Measurements from ENCODE around the gene SLAMF9. TPM values are rescaled to one million over a fixed set of nuclear protein-coding genes. Genes with fewer than 3 reads are reported as not detected.

The SLAMF9 gene
- total and polyA plus RNA-seq, 3 experiments from 2014 or later, result not detected

DNA sequence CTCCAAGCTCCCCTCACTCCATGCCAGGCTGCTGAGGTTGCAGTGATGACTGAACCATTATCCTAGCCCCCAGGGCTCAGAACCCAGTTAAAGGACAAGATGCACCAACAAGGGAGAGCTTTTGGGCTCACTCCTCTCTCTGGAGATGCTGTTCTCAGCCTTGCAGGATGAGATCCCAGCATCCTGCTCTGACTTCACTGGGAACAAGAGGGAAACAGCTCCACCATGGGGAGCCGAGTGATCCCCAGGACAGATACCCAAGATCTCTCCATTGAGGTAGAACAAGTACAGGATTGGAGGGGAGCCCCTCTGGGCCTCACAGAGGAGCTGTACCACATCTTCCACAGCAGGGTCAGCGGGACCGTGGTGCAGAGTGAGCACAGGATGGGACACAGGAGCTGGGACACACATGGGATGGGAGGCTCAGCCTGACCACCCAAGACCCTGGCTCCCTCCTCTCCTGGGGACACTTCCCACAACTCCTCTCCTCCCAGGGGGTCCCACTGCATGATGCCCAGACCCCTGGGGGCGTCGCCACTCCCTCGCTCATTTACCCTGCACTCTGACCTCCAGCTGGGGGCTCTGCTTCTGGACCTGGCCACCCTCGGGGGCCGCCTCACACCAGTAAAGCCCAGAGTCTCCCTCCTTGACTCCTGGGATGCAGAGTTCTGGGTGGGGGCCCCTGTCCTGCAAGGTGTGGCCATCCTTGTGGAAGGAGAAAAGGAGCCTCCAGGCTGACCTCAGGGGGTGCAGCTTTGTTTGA lies 18.6 kb upstream of the SLAMF9 start:
- POLR2A ChIA-PET, result no interaction called here

GRCh38 chr1:159970932-159971342 lies 16.9 kb upstream of the SLAMF9 start:
- Mint-ChIP-seq H3K4me1 (no peaks in the 10 kb centered on the region), H3K27me3 (peaks cover 19 to 52% of the 10 kb centered on the region in 2 donors), H3K9me3 (peaks cover 0 to 1% (median 0%) of the 10 kb centered on the region in 5 donors), H3K4me3 (no peak overlapping the region), H3K27ac (no peak overlapping the region), H3K36me3 (no peaks in the 10 kb centered on the region)
- POLR2A ChIA-PET, result no interaction called here
- H3K27me3 ChIP-seq (ENCODE audit: insufficient read depth, low read length, poor library complexity, severe bottlenecking), result peaks cover 9% of the 10 kb centered on the region
- no peak overlapping the region for H3K27ac ChIP-seq (ENCODE audit: low read depth, low read length)
- H3K9me3 ChIP-seq (ENCODE audit: low read length), result no peaks in the 10 kb centered on the region
- DNase-seq, result no peak
- no peaks in the 10 kb centered on the region for H3K36me3 ChIP-seq (ENCODE audit: insufficient read depth, low read length)
- CTCF ChIA-PET, result no interaction called here
- H3K4me3 ChIP-seq (ENCODE audit: low read length), result no peak overlapping the region
- no peaks in the 10 kb centered on the region for H3K4me1 ChIP-seq (ENCODE audit: insufficient read depth, low read length)

More for the DNA sequence above, 18.6 kb upstream of the SLAMF9 start:
- no peak for DNase-seq
- no peak overlapping the region for H3K27ac ChIP-seq (ENCODE audit: low read depth, low read length)
- H3K4me3 ChIP-seq (ENCODE audit: low read length), result no peak overlapping the region
- H3K9me3 ChIP-seq (ENCODE audit: low read length), result no peaks in the 10 kb centered on the region
- H3K4me1 Mint-ChIP-seq, result no peaks in the 10 kb centered on the region
- CTCF ChIA-PET, result interaction anchor here (1.6 kb wide), 1 partner anchor 36 kb away, joined by 3 read pairs; no protein-coding TSS in a partner anchor
- no peak overlapping the region for H3K4me3 Mint-ChIP-seq
- H3K36me3 ChIP-seq (ENCODE audit: insufficient read depth, low read length), result no peaks in the 10 kb centered on the region
- H3K4me1 ChIP-seq (ENCODE audit: insufficient read depth, low read length), result no peaks in the 10 kb centered on the region
- peaks cover 14 to 44% of the 10 kb centered on the region in 2 donors for H3K27me3 Mint-ChIP-seq
- H3K27me3 ChIP-seq (ENCODE audit: insufficient read depth, low read length, poor library complexity, severe bottlenecking), result peaks cover 9% of the 10 kb centered on the region
- H3K9me3 Mint-ChIP-seq, result peaks cover 0 to 1% (median 0%) of the 10 kb centered on the region in 5 donors
- H3K36me3 Mint-ChIP-seq, result no peaks in the 10 kb centered on the region
- H3K27ac Mint-ChIP-seq, result no peak overlapping the region

GRCh38 chr1:159968901-159969300 lies 14.9 kb upstream of the SLAMF9 start:
- Mint-ChIP-seq H3K9me3 (peaks cover 0 to 1% (median 0%) of the 10 kb centered on the region in 5 donors), H3K4me3 (no peak overlapping the region), H3K36me3 (no peaks in the 10 kb centered on the region), H3K4me1 (no peaks in the 10 kb centered on the region), H3K27ac (no peak overlapping the region), H3K27me3 (peaks cover 20 to 59% of the 10 kb centered on the region in 2 donors)
- Histone ChIP-seq H3K9me3 (ENCODE audit: low read length) (no peaks in the 10 kb centered on the region), H3K36me3 (ENCODE audit: insufficient read depth, low read length) (no peaks in the 10 kb centered on the region), H3K4me1 (ENCODE audit: insufficient read depth, low read length) (no peaks in the 10 kb centered on the region), H3K27me3 (ENCODE audit: insufficient read depth, low read length, poor library complexity, severe bottlenecking) (peaks cover 9% of the 10 kb centered on the region), H3K27ac (ENCODE audit: low read depth, low read length) (no peak overlapping the region), H3K4me3 (ENCODE audit: low read length) (no peak overlapping the region)
- no peak for DNase-seq
- CTCF ChIA-PET, result no interaction called here
- POLR2A ChIA-PET, result no interaction called here

DNA sequence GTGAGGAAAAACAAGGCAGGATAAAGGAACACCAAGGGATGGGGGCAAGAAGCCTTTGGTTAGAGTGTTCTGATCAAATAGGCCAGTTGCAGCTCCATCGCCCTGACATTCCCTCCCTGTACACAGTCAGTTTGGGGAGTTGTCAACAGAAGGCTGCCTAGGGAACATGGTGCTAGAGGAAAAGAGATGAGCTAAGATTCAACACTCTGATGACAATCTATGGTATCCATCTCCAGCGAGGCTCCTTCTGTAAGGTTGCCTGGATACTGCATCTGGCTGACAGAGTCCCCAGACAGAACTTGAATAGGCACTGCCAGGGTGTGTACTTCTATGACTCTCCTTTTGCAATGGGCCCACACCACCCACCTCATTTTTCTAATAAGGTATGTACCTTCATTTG lies 11.2 kb upstream of the SLAMF9 start:
- H3K9me3 Mint-ChIP-seq, result peaks cover 0 to 1% (median 0%) of the 10 kb centered on the region in 5 donors
- H3K4me3 Mint-ChIP-seq, result no peak overlapping the region

GRCh38 chr1:159964144-159964543 lies 10.1 kb upstream of the SLAMF9 start:
- CTCF ChIA-PET, result interaction anchor here (1.2 kb wide), 1 partner anchor 43 kb away, joined by 3 read pairs; no protein-coding TSS in a partner anchor
- Mint-ChIP-seq H3K4me1 (no peaks in the 10 kb centered on the region), H3K9me3 (peaks cover 0 to 1% (median 0%) of the 10 kb centered on the region in 5 donors), H3K4me3 (no peak overlapping the region), H3K36me3 (no peaks in the 10 kb centered on the region), H3K27ac (no peak overlapping the region), H3K27me3 (peaks cover 21 to 50% of the 10 kb centered on the region in 2 donors)
- Histone ChIP-seq H3K27me3 (ENCODE audit: insufficient read depth, low read length, poor library complexity, severe bottlenecking) (no peaks in the 10 kb centered on the region), H3K4me1 (ENCODE audit: insufficient read depth, low read length) (no peaks in the 10 kb centered on the region), H3K36me3 (ENCODE audit: insufficient read depth, low read length) (no peaks in the 10 kb centered on the region), H3K4me3 (ENCODE audit: low read length) (no peak overlapping the region), H3K9me3 (ENCODE audit: low read length) (no peaks in the 10 kb centered on the region), H3K27ac (ENCODE audit: low read depth, low read length) (no peak overlapping the region)
- POLR2A ChIA-PET, result no interaction called here
- no peak for DNase-seq

More for the DNA sequence above, 11.2 kb upstream of the SLAMF9 start:
- H3K36me3 ChIP-seq (ENCODE audit: insufficient read depth, low read length), result no peaks in the 10 kb centered on the region
- no peaks in the 10 kb centered on the region for H3K9me3 ChIP-seq (ENCODE audit: low read length)
- H3K36me3 Mint-ChIP-seq, result no peaks in the 10 kb centered on the region
- no peaks in the 10 kb centered on the region for H3K4me1 Mint-ChIP-seq
- H3K27me3 ChIP-seq (ENCODE audit: insufficient read depth, low read length, poor library complexity, severe bottlenecking), result no peaks in the 10 kb centered on the region
- no peak overlapping the region for H3K27ac Mint-ChIP-seq
- peaks cover 21 to 52% of the 10 kb centered on the region in 2 donors for H3K27me3 Mint-ChIP-seq
- ChIA-PET POLR2A (no interaction called here), CTCF (interaction anchor here (0.7 kb wide), 1 partner anchor 42 kb away, joined by 3 read pairs; no protein-coding TSS in a partner anchor)
- no peaks in the 10 kb centered on the region for H3K4me1 ChIP-seq (ENCODE audit: insufficient read depth, low read length)
- H3K27ac ChIP-seq (ENCODE audit: low read depth, low read length), result no peak overlapping the region
- H3K4me3 ChIP-seq (ENCODE audit: low read length), result no peak overlapping the region
- no peak for DNase-seq

DNA sequence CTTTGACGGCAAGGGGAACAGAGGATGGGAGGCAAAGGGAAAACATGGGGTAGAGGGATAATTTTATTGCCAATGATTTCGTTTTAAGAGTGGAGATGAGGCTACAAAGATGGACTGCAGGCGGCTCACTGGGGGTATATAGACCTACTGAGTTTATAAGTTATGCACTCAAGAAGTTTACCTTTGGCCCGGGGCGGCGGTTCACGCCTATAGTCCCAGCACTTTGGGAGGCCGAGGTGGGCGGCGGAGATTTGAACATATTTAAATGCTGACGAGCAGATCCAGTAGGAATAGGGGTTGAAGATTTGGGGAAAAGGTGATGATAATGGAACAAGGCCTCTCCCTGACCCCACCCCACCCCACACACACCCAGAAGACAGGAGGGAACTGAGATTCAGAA lies 8.1 kb upstream of the SLAMF9 start:
- Histone ChIP-seq H3K27ac (ENCODE audit: low read depth, low read length) (no peak overlapping the region), H3K36me3 (ENCODE audit: insufficient read depth, low read length) (no peaks in the 10 kb centered on the region), H3K27me3 (ENCODE audit: insufficient read depth, low read length, poor library complexity, severe bottlenecking) (no peaks in the 10 kb centered on the region), H3K4me1 (ENCODE audit: insufficient read depth, low read length) (no peaks in the 10 kb centered on the region), H3K9me3 (ENCODE audit: low read length) (no peaks in the 10 kb centered on the region), H3K4me3 (ENCODE audit: low read length) (no peak overlapping the region)
- ChIA-PET POLR2A (no interaction called here), CTCF (no interaction called here)
- Mint-ChIP-seq H3K4me1 (no peaks in the 10 kb centered on the region), H3K4me3 (no peak overlapping the region), H3K27ac (no peak overlapping the region), H3K27me3 (peaks cover 9 to 33% of the 10 kb centered on the region in 2 donors), H3K9me3 (no peaks in the 10 kb centered on the region), H3K36me3 (no peaks in the 10 kb centered on the region)
- DNase-seq, result no peak

- H3K9me3 ChIP-seq (ENCODE audit: low read length), result no peaks in the 10 kb centered on the region
- no peak overlapping the region for H3K27ac ChIP-seq (ENCODE audit: low read depth, low read length)
- Mint-ChIP-seq H3K4me1 (no peaks in the 10 kb centered on the region), H3K27ac (peak overlapping the region in 1 of 8 donors; percentile 48), H3K9me3 (no peaks in the 10 kb centered on the region), H3K4me3 (no peak overlapping the region), H3K36me3 (no peaks in the 10 kb centered on the region), H3K27me3 (peaks cover 7 to 28% of the 10 kb centered on the region in 2 donors)
- ChIA-PET POLR2A (no interaction called here), CTCF (no interaction called here)
- H3K27me3 ChIP-seq (ENCODE audit: insufficient read depth, low read length, poor library complexity, severe bottlenecking), result no peaks in the 10 kb centered on the region
- no peaks in the 10 kb centered on the region for H3K36me3 ChIP-seq (ENCODE audit: insufficient read depth, low read length)
- H3K4me3 ChIP-seq (ENCODE audit: low read length), result no peak overlapping the region
- DNase-seq, result no peak
- H3K4me1 ChIP-seq (ENCODE audit: insufficient read depth, low read length), result no peaks in the 10 kb centered on the region
Observed at GRCh38 chr1:159961636-159962035, 7.6 kb upstream of the SLAMF9 start.

DNA sequence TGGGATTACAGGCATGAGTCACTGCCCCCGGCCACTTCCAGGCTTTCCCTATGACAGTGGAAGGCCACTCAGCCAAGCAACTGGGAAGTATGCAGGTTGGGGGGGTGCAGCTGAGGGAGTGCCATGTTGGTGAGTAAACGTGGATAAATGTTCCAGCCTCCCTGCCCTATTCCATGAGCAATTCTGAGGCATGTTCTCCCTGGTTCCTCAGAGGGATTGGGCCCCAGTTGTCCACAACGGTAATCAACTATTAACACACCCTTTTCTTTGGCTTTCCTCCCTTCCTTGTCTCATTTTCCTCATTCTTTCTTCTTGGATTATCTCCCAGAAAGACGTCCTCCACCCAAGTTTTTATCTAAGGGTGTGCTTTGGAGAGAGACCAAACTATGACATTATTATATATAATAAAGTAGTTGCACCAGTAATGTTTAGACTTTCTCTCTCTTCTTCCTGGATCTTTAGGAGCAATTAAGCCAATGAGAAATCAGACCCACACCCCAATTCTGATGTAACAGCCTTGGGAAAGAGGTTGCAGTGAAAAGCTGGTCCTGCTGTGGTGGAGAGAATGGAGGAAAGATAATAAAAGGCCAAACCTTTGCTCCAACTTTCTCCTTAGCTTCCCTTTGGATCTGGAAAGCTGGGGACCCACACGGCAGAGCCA lies 6.8 kb upstream of the SLAMF9 start:
- ChIA-PET CTCF (no interaction called here), POLR2A (no interaction called here)
- no peak overlapping the region for H3K4me3 ChIP-seq (ENCODE audit: low read length)
- H3K4me1 Mint-ChIP-seq, result no peaks in the 10 kb centered on the region
- no peaks in the 10 kb centered on the region for H3K9me3 ChIP-seq (ENCODE audit: low read length)
- H3K27me3 ChIP-seq (ENCODE audit: insufficient read depth, low read length, poor library complexity, severe bottlenecking), result no peaks in the 10 kb centered on the region
- no peaks in the 10 kb centered on the region for H3K36me3 ChIP-seq (ENCODE audit: insufficient read depth, low read length)
- H3K4me3 Mint-ChIP-seq, result peak overlapping the region in 1 of 7 donors; percentile 10
- H3K27me3 Mint-ChIP-seq, result peaks cover 8 to 21% of the 10 kb centered on the region in 2 donors
- H3K9me3 Mint-ChIP-seq, result no peaks in the 10 kb centered on the region
- DNase-seq, result no peak
- no peak overlapping the region for H3K27ac ChIP-seq (ENCODE audit: low read depth, low read length)
- H3K27ac Mint-ChIP-seq, result no peak overlapping the region
- no peaks in the 10 kb centered on the region for H3K36me3 Mint-ChIP-seq
- no peaks in the 10 kb centered on the region for H3K4me1 ChIP-seq (ENCODE audit: insufficient read depth, low read length)

All from CD8-positive, alpha-beta memory T cell (primary cell).